Sciatic nerve (tissue), 2 donors: ENCODE results near the gene NOX3. TPM values are rescaled to one million over a fixed set of nuclear protein-coding genes. Genes with fewer than 3 reads are reported as not detected.

Source experiments
- ATAC-seq: fragments of 200-7000 bp; cut with Tn5 transposase; one replicate; pipeline ENCODE4 v1.9.1; 2020; ENCODE audit warnings: mild to moderate bottlenecking, moderate library complexity
- DNase-seq: peaks from one replicate; pipeline ENCODE4 v3.0.0-alpha.2; 2020; ENCODE audit warnings: low spot score
- intact Hi-C: fragments of 100-400 bp; cut with DNase I; formaldehyde crosslinking; loops from one replicate; pipeline ENCODE4 v1.14.2; 2022
- total RNA-seq: library from RNA; stranded (reverse); fragmentation: NEBNext Ultra II Directional; extraction: Animal tissue kit (Norgen Biotek cat#: 25700); gene quantifications from one replicate; pipeline ENCODE4 v1.2.1, GENCODE V29; 2021
- donor health status: DM: no; HTN: no; CAD: no.
- donor health status: DM: no; HTN: no; CAD: no.

The NOX3 gene
- total RNA-seq, 1 donor from 2014 or later, result not detected

DNA sequence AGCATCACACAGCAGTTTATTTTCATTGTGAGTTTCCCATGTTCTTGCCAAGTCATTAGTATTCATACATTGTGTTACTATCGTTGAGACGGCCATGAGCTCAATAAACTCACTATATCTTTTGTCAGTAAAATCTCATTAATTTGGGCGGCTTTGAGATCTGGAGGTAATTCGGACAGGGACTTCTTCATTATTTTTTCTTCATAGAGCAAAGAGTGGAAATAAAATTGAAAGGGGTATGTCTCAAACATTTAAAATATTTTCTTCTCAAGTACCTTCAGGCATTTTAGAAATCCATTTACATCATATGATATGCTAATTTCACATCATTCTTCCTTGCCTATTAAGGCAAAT lies 14.6 kb downstream of the NOX3 start:
- ATAC-seq (no peak), DNase-seq (no peak)
- intact Hi-C loops, result no loop called here

GRCh38 chr6:155440398-155441111 lies 15.1 kb downstream of the NOX3 start:
- intact Hi-C loops, result no loop called here
- no peak for DNase-seq
- no peak for ATAC-seq

DNA sequence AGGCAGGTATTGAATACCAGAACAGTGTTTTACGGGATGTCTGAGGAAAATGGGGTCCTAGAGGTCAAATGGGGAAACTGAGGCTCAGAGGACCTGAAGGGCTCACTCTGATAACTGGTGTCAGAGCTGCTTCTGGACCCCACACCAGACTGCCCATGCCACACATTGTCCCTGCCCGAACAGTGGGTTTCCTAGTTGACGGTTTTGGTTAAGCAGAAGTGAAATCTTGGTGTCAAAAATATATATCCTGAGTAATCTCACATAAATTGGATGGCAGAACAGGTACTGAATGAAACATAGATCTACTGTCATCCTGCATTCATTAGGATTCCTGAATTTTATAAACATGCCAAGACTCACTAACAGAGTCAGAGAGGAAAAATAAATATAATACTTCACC lies 16.3 kb downstream of the NOX3 start:
- ATAC-seq, result no peak
- DNase-seq, result no peak
- intact Hi-C loops, result no loop called here

GRCh38 chr6:155436981-155437749 lies 18.5 kb downstream of the NOX3 start:
- DNase-seq, result no peak
- intact Hi-C loops, result no loop called here
- no peak for ATAC-seq

DNA sequence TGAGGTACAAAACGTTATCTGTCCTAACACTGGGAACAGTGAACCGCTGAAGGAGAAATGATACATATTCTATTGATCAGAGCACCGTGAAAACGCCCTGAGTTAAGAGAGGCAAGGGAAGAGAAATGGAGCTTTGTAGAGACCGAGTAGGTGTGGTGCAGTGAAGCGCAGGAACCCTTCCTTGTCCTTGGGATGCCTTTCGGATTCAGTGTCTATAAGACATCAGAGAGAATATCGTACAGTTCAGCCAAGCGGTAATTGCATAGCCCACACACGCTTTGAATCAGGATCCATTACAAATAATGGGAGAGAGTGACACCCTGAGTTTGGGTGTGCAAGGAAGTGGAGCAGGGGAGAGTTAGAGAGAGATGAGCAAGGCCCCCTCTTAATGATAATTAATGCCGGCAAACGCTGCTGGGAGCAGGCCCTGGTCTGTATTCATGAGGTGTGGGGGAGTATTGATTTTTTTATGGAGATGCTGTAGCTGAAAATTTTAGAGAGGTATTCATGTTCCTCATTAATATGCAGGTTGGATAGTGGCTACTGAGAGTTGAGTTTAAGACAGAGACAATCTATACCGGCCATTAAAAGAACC lies 20.7 kb downstream of the NOX3 start:
- no peak for ATAC-seq
- DNase-seq, result no peak
- intact Hi-C loops, result no loop called here

DNA sequence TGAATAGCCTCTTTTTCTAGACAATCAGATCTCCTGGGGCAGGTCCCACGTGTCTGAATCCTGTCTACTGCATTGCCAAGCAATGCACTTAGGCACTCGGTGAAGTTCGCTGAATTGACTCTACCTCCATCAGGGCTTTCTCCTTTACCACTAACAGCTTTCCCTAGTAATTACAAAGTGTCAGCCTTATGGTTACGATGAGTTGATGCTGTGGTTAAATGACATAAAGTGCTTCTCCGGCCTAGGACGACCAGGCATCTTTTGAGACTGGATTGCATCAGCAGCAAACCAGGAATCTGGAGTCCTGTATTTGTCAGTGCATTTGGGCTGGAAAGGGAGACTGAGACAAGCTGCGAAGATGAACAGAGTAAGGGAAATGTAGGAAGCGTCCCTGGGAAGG lies 21.5 kb downstream of the NOX3 start:
- ATAC-seq (peak; percentile 51), DNase-seq (no peak)
- intact Hi-C loops, result no loop called here

DNA sequence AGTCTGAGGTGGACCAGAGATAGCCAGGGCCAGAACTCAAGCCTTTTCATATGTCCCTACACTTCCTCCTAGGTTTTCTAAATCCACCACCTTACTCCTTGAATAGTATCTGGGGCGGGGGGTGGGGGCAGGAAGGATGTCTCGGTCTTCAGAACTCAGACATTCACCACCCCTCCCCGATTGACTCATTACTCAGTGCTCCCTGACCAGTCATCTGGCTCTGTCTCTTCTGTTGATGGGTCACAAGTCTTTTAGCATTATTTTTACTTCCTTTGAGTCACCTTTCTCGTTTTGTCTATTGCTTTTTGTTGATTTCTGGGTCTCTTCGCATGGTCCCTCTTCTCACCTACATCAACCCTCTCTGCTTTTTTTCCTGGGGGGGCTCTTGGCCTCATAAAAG lies 23.3 kb downstream of the NOX3 start:
- intact Hi-C loops, result no loop called here
- DNase-seq, result no peak
- ATAC-seq, result no peak

GRCh38 chr6:155429321-155429893 lies 26.2 kb downstream of the NOX3 start:
- no peak for DNase-seq
- ATAC-seq, result no peak
- intact Hi-C loops, result no loop called here

DNA sequence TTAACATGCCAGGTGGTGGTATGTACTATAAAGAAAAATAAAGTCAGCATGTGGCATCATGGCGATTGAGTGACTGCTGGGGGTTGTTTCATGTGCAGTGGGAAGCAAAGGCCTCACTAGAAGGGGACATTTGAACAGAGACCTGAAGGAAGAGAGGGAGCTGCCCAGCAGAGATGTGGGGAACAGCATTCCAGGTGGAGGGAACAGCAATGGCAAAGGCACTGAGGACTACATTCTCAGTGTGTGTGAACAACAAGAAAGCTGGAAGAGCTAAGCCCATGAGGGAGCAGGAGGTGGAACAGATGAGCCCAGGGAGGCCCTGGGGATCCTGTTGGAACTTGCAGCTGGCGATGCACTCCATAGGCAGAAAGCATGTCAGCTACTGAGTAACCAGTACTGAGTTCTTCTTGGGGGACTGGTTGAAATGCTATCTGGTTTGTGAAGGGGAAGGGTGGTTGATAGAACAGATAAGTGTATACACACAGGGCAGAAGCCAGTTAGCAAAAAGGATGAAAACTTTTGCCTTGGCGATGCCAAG lies 29.2 kb downstream of the NOX3 start:
- ATAC-seq (no peak), DNase-seq (no peak)
- intact Hi-C loops, result no loop called here

GRCh38 chr6:155424181-155424580 lies 31.5 kb downstream of the NOX3 start:
- DNase-seq (no peak), ATAC-seq (no peak)
- intact Hi-C loops, result no loop called here

DNA sequence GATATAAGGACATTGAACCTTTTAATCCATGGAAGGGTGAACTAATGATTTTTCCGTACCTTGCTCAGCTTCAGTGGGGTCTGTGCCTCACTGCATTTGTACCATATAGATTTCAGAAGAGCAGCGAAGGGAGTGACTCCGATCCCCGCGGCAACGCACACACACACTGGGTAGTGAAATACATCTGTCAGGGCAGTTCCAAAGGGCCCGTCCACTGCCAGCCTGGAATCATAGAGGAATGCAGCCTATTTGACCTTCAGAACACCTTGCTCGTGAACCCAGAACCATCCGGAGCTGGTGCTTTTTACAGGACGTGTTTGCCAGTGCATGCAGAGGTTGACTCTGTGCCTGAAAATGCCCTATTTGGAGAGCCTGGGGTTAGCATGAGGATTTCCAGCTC lies 33.0 kb downstream of the NOX3 start:
- DNase-seq, result no peak

DNA sequence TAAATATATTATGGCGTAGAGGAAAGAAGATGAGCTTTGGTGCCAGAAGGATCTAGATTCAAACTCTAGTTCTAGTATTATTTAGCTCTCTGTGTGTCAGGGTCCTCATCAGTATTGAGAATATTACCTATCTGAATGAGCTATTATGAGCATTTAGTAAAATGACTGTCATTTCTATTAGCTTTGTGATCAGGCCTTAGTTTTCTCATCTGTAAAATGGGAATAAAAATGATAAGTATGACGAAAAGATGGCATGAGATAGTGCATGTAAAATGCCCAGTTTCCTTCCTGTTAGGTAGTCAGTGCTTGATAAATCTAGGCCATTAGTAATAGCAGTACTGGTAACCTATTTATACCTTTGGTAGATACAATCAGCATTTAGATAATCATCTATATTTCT lies 35.1 kb downstream of the NOX3 start:
- DNase-seq (no peak), ATAC-seq (no peak)
- intact Hi-C loops, result no loop called here

More for the DNA sequence above, 33.0 kb downstream of the NOX3 start:
- no peak for ATAC-seq
- intact Hi-C loops, result no loop called here

DNA sequence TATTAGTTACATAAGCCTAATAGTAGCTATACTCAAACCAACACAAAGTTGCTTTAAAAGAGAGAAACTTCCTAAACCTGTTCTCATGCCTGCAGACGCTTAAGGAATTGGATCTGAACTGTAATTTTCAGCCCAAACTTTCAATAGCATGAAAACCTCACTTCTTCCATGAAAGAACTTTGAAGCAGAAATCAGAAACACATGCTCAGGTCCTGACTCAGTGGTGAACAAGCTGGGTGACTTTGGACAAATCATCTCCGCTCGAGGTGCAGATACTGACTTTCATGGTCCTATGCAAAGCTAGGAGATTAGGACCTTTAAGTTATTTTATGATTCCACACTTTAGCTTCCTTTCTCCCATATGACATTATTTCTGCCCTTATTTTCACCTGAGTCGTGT lies 36.5 kb downstream of the NOX3 start:
- intact Hi-C loops, result no loop called here
- DNase-seq (no peak), ATAC-seq (no peak)

- ATAC-seq (peak; percentile 91), DNase-seq (peak; percentile 62)
- intact Hi-C loops, result no loop called here
These were observed 37.5 kb downstream of the NOX3 start for GRCh38 chr6:155418017-155418761.

DNA sequence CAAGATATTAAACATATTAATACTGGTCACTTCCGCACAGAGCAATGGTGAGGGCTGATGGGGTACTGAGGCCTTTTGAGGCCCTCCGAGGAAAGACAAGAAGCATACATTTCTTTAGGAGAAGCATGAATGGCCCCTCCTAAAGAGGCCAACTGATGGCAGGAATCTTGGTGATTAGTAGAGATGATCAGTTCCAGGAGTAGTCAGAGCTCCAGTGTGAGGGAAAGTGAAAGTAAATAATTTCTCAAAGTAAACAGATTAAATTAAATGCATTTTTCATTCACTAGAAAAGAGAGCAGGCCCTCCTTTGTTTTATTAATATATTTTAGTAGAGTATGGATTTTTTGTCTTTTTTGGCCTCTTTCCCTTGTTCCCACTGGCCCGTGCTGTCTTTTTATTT lies 38.2 kb downstream of the NOX3 start:
- intact Hi-C loops, result no loop called here
- DNase-seq (no peak), ATAC-seq (peak; percentile 30)

DNA sequence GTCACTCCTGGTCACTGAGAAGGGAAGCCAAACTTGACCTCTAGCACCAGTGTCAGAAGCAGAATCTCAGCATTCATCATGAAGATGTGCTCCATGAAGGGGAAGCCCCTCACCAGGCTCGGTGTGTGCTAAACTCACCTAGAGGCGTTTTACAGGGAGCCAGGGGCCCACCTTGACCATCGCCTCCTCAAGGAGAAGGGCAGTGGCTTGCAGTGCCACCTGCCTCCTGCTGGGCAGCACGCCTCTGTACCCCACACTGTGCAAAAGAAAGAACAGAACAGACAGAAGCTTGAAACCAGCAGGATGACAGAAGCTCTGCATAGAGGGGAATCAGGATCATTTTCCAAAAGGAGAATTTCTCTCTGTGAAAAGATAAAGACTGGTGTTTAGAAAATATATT lies 39.7 kb downstream of the NOX3 start:
- no peak for ATAC-seq
- intact Hi-C loops, result no loop called here
- no peak for DNase-seq

GRCh38 chr6:155414049-155414448 lies 41.6 kb downstream of the NOX3 start:
- intact Hi-C loops, result no loop called here
- DNase-seq (no peak), ATAC-seq (no peak)

DNA sequence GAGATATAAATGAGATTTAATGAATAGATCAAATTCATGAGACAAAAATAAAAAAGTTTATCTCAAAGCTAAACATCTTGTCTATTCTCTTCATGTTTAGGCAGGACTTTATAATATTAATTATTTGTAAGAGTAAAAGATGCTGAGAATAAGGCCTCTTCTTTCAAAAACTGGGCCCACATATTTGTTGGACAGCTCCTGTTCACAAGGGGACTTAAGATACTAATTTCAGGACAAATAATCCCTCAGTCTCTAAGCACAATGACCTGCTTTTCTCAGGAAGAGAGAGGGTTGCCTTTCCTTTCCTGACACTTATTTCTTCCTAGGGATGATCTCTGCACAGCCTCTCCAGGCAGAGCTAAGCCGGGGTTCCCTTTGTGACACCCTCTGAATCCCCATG lies 43.3 kb downstream of the NOX3 start:
- ATAC-seq, result no peak
- intact Hi-C loops, result no loop called here
- DNase-seq, result no peak
